Measurements from ENCODE around the gene SKP2. TPM values are rescaled to one million over a fixed set of nuclear protein-coding genes. Genes with fewer than 3 reads are reported as not detected.
A peak's percentile ranks its signal among the peaks of the same experiment; 100 is the strongest.

Gene SKP2
- total RNA-seq, 6 experiments from 2014 or later, result 58.4 to 71.6 (median 67.9) TPM

GRCh38 chr5:36145311-36145710, 6.6 kb upstream of the SKP2 start:
- no peak for TF ChIP-seq CTCF (IDR thresholded peaks at IDR 0.05)
- Mint-ChIP-seq H3K27ac (no peak overlapping the region), H3K27me3 (ENCODE audit: insufficient read depth) (no peaks in the 10 kb centered on the region), H3K4me3 (no peak overlapping the region), H3K9me3 (no peaks in the 10 kb centered on the region), H3K36me3 (ENCODE audit: low read depth) (peaks cover 5% of the 10 kb centered on the region; the same call in 1 of the 2 replicates), H3K4me1 (ENCODE audit: low read depth) (peaks cover 32% of the 10 kb centered on the region)
- no peak for DNase-seq

- H3K27me3 Mint-ChIP-seq (ENCODE audit: insufficient read depth), result peaks cover 2% of the 10 kb centered on the region; the same call in 1 of the 2 replicates
- H3K27ac Mint-ChIP-seq, result no peak overlapping the region
- DNase-seq, result no peak
- H3K36me3 Mint-ChIP-seq (ENCODE audit: low read depth), result no peaks in the 10 kb centered on the region
- no peak overlapping the region for H3K4me3 Mint-ChIP-seq
- TF ChIP-seq CTCF (IDR thresholded peaks at IDR 0.05), result no peak
- no peaks in the 10 kb centered on the region for H3K9me3 Mint-ChIP-seq
- peaks cover 39% of the 10 kb centered on the region for H3K4me1 Mint-ChIP-seq (ENCODE audit: low read depth)
Observed at GRCh38 chr5:36146390-36146789, 5.5 kb upstream of the SKP2 start.

GRCh38 chr5:36147681-36148080, 4.2 kb upstream of the SKP2 start:
- Mint-ChIP-seq H3K4me1 (ENCODE audit: low read depth) (peaks cover 39% of the 10 kb centered on the region), H3K27me3 (ENCODE audit: insufficient read depth) (peaks cover 2% of the 10 kb centered on the region; the same call in 1 of the 2 replicates), H3K36me3 (ENCODE audit: low read depth) (peaks cover 3% of the 10 kb centered on the region; the same call in 1 of the 2 replicates), H3K4me3 (peak overlapping the region; percentile 53), H3K9me3 (no peaks in the 10 kb centered on the region), H3K27ac (peak overlapping the region; percentile 37)
- no peak for DNase-seq
- TF ChIP-seq CTCF (IDR thresholded peaks at IDR 0.05), result no peak

DNA sequence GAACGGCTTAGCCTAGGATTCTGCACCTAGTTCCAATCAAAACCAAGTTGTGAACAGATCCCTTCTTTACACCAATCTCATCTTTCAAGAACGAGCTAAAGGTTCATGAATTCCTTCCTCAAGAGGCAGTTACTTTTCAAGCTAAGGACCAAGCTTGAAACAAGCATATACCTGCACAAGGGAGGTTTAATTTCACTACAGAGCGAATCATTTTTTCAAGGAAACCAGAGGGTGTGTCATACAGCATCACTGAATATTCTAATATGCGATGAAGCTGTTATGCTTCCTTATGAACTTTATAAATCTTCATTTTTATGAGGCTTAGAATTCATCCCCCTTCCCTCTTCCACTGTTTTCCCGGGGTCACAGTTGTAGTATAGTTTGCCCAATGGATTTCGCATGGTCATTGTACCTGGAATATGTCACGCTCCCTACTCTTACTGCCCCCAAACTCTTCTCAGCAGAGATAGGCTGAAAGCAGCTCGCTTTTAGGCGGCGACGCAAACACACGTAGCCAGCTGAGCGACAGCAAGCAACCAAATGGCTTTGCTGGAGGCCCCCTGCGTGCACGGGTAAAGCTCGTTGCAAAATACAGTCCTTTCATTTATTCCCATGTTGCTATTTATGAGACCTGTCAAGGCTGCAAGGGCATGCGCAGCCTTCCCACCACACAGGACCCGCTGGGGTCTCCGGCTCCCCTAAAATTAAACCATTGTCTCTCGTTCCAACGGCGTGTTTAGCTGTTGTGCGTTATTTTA, 1.1 kb upstream of the SKP2 start:
- peak; percentile 56 for DNase-seq
- Mint-ChIP-seq H3K4me3 (peak overlapping the region; percentile 95), H3K4me1 (ENCODE audit: low read depth) (peaks cover 67% of the 10 kb centered on the region), H3K27ac (peak overlapping the region; percentile 84), H3K27me3 (ENCODE audit: insufficient read depth) (peaks cover 6% of the 10 kb centered on the region), H3K36me3 (ENCODE audit: low read depth) (peaks cover 29% of the 10 kb centered on the region), H3K9me3 (no peaks in the 10 kb centered on the region)
- TF ChIP-seq CTCF (IDR thresholded peaks at IDR 0.05), result no peak

DNA sequence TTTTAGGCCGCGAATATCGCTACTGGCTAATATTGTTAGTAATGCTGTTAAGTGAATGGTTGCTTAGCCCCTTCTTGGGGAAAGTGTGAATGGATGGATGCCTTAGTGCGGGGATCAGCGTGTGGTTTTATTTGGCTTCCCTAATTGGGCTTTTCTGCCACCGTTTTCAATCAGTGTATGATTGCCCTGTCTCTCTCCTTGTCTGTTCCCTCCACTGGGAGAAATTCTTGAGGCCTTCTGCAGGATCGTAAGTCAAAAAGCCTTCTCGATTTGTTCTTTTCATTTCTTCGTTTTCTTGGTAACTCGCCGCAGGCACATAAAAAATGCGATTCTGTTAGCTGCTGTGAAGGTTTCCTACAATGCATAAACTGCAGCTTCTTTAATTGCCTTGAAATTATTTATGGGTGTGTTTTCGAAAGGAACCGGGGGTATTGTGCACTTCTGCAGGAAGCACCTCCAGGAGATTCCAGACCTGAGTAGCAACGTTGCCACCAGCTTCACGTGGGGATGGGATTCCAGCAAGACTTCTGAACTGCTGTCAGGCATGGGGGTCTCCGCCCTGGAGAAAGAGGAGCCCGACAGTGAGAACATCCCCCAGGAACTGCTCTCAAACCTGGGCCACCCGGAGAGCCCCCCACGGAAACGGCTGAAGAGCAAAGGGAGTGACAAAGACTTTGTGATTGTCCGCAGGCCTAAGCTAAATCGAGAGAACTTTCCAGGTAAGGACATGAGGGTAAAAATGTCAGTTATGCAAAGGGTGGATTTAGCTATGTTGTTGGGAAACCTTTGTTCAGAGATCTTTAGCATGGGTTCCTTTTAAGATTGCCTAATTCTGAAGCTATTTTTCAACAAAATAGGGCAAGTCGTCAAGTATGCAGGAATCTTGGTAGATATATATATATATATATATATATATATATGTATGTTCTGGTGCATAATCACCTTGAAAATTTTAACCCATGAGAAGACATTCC, 700 bp downstream of the SKP2 start:
- Mint-ChIP-seq H3K27me3 (ENCODE audit: insufficient read depth) (peaks cover 6% of the 10 kb centered on the region), H3K27ac (peak overlapping the region; percentile 75), H3K36me3 (ENCODE audit: low read depth) (peaks cover 38% of the 10 kb centered on the region), H3K4me3 (peak overlapping the region; percentile 95), H3K9me3 (no peaks in the 10 kb centered on the region), H3K4me1 (ENCODE audit: low read depth) (peaks cover 74% of the 10 kb centered on the region)
- no peak for DNase-seq
- no peak for TF ChIP-seq CTCF (IDR thresholded peaks at IDR 0.05)

All from HFFc6 (cell line).